DOHH2 (cell line): ENCODE data around the gene KCNE3.
A peak's percentile ranks its signal among the peaks of the same experiment; 100 is the strongest.

ENCODE experiments used
- H3F3A ChIP-seq: fragments of 200-600 bp; sonication (generic), shearing (Covaris generic); 2 replicates; pipeline ENCODE4 v1.6.0; 2016; ENCODE audit warnings: antibody characterized with exemption, mild to moderate bottlenecking; ENCODE audit not compliant: control insufficient read depth, insufficient read depth
- H3K27ac ChIP-seq: fragments of 200-600 bp; sonication (generic); 2 replicates; pipeline ENCODE4 v1.5.1; 2014; ENCODE audit warnings: low read depth, mild to moderate bottlenecking, low read length, moderate library complexity
- H3K27me3 ChIP-seq: fragments of 200-600 bp; sonication (generic); 2 replicates; pipeline ENCODE4 v1.6.1; 2014; ENCODE audit warnings: mild to moderate bottlenecking, low read length, mixed read lengths; ENCODE audit not compliant: control insufficient read depth
- H3K36me3 ChIP-seq: fragments of 200-600 bp; sonication (generic); 2 replicates; pipeline ENCODE4 v1.6.1; 2014; ENCODE audit warnings: mild to moderate bottlenecking, low read length, moderate library complexity, mixed read lengths; ENCODE audit not compliant: control insufficient read depth
- H3K4me1 ChIP-seq: fragments of 200-600 bp; sonication (generic); 2 replicates; pipeline ENCODE4 v1.6.1; 2014; ENCODE audit warnings: mild to moderate bottlenecking, low read length, mixed read lengths; ENCODE audit not compliant: control insufficient read depth
- H3K4me2 ChIP-seq: fragments of 200-600 bp; sonication (generic); 2 replicates; pipeline ENCODE4 v1.6.0; 2014; ENCODE audit warnings: mild to moderate bottlenecking, low read length, moderate library complexity
- H3K4me3 ChIP-seq: fragments of 200-600 bp; sonication (generic); 2 replicates; pipeline ENCODE4 v1.5.1; 2014; ENCODE audit warnings: mild to moderate bottlenecking, low read length, mixed read lengths
- H3K79me2 ChIP-seq: fragments of 200-600 bp; sonication (generic); 2 replicates; pipeline ENCODE4 v1.6.1; 2014; ENCODE audit warnings: mild to moderate bottlenecking, low read length, mixed read lengths; ENCODE audit not compliant: control insufficient read depth
- H3K9me2 ChIP-seq: fragments of 200-600 bp; sonication (generic); replicated peaks from 2 replicates; pipeline ENCODE4 v1.6.1; 2014; ENCODE audit warnings: mild to moderate bottlenecking, low read length, mixed read lengths; ENCODE audit not compliant: control insufficient read depth
- H3K9me3 ChIP-seq: fragments of 200-600 bp; sonication (generic); 2 replicates; pipeline ENCODE4 v1.6.1; 2014; ENCODE audit warnings: antibody characterized with exemption, low read length, mixed read lengths; ENCODE audit not compliant: control insufficient read depth, insufficient read depth
- H4K20me1 ChIP-seq: fragments of 200-600 bp; sonication (generic); 2 replicates; pipeline ENCODE4 v1.6.0; 2014; ENCODE audit warnings: low read depth, mild to moderate bottlenecking, antibody characterized with exemption, low read length, moderate library complexity; ENCODE audit not compliant: control insufficient read depth, insufficient read depth
- CTCF ChIP-seq: fragments of 200-600 bp; sonication (generic); IDR thresholded peaks from one replicate; pipeline ENCODE4 v1.5.1; 2014; ENCODE audit warnings: antibody characterized with exemption, mild to moderate bottlenecking, low read depth, low read length; ENCODE audit not compliant: poor library complexity, severe bottlenecking
- EZH2phosphoT487 ChIP-seq: fragments of 200-600 bp; sonication (generic); IDR thresholded peaks from 2 replicates; pipeline ENCODE4 v1.6.1; 2017; ENCODE audit warnings: borderline replicate concordance, mild to moderate bottlenecking, antibody characterized with exemption, low read length, moderate library complexity, mixed read lengths

KCNE3 gene

GRCh38 chr11:74493791-74494630, 26.7 kb upstream of the KCNE3 start:
- Histone ChIP-seq H3K36me3 (peaks cover 13% of the 10 kb centered on the region), H3K9me2 (no peaks in the 10 kb centered on the region), H3K9me3 (no peaks in the 10 kb centered on the region), H3F3A (no peaks in the 10 kb centered on the region), H3K4me2 (peak overlapping the region; percentile 88), H3K4me3 (peak overlapping the region; percentile 79), H4K20me1 (no peaks in the 10 kb centered on the region), H3K27ac (peak overlapping the region; percentile 83), H3K27me3 (no peaks in the 10 kb centered on the region), H3K79me2 (peaks cover 6% of the 10 kb centered on the region), H3K4me1 (peaks cover 17% of the 10 kb centered on the region)
- TF ChIP-seq EZH2phosphoT487 (no peak), CTCF (no peak)

- Histone ChIP-seq H3F3A (no peaks in the 10 kb centered on the region), H4K20me1 (no peaks in the 10 kb centered on the region), H3K36me3 (peaks cover 13% of the 10 kb centered on the region), H3K4me2 (peak within 1 kb of the TSS; percentile 88), H3K9me3 (no peaks in the 10 kb centered on the region), H3K79me2 (peaks cover 6% of the 10 kb centered on the region), H3K4me3 (peak within 1 kb of the TSS; percentile 79), H3K27me3 (no peaks in the 10 kb centered on the region), H3K27ac (peak within 1 kb of the TSS; percentile 83), H3K4me1 (peaks cover 17% of the 10 kb centered on the region), H3K9me2 (no peaks in the 10 kb centered on the region)
- TF ChIP-seq CTCF, result no peak
- no peak for TF ChIP-seq EZH2phosphoT487
Observed at GRCh38 chr11:74492974-74493790, 25.8 kb upstream of the KCNE3 start, which contains the start of gene LIPT2. Gene LIPT2, minus strand, starts transcription at chr11:74493724. Its CDS starts 21 bp downstream, at chr11:74493703.

DNA sequence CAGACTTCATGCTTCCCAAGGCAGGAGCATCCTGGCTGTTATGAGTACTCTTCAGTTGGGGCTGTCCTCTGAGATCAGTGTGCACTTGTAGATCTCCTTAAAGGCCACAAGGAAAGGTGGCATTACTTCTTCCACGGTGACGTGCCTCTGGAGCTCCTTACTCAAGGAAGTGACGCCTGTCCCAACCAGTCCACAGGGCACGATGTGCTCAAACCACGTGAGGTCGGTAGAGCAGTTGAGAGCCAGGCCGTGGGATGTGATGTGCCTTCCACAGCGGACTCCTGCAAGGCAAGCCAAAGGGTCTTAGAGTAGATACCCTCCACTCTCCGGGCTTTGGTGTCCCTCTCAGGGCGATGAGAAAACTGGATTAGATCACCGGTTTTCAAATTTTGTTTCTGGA, 24.7 kb upstream of the KCNE3 start:
- Histone ChIP-seq H3K4me3 (peak overlapping the region; percentile 79), H3K79me2 (peaks cover 6% of the 10 kb centered on the region), H3K27me3 (no peaks in the 10 kb centered on the region), H3F3A (no peaks in the 10 kb centered on the region), H3K9me3 (no peaks in the 10 kb centered on the region), H3K4me2 (peak overlapping the region; percentile 64), H3K4me1 (peaks cover 17% of the 10 kb centered on the region), H3K9me2 (no peaks in the 10 kb centered on the region), H4K20me1 (no peaks in the 10 kb centered on the region), H3K27ac (peak overlapping the region; percentile 83), H3K36me3 (peaks cover 13% of the 10 kb centered on the region)
- TF ChIP-seq EZH2phosphoT487 (no peak), CTCF (no peak)
